HepG2 (cell line): ENCODE data around the gene SCAPER. TPM values are rescaled to one million over a fixed set of nuclear protein-coding genes. Genes with fewer than 3 reads are reported as not detected.

ENCODE experiments used
- ATAC-seq: fragments of 200-7000 bp; cut with Tn5 transposase; 3 replicates; pipeline ENCODE4 v1.9.1; 2020; ENCODE audit warnings: mild to moderate bottlenecking, moderate library complexity
- BruUV-seq: library from RNA; stranded (reverse); fragments of 400-500 nt; replicated peaks from 2 replicates; lab custom pipeline; 2021; lab: Mats Ljungman, UMichigan
- CTCF ChIA-PET: fragments of 300-600 bp; formaldehyde crosslinking; extraction: SDS; loops from one replicate; lab custom pipeline; 2021; ENCODE audit warnings: low total read pairs, inconsistent platforms, low intra/inter-chr PET ratio; lab: Yijun Ruan, JAX
- POLR2A ChIA-PET: fragments of 350-600 bp; sonication (Branson Sonifier 250); formaldehyde crosslinking; loops from one replicate; lab custom pipeline; 2020; ENCODE audit warnings: antibody characterized with exemption, inconsistent platforms; lab: Yijun Ruan, JAX
- DNase-seq: peaks from one replicate; pipeline ENCODE4 v3.0.0-alpha.2; 2015; ENCODE audit warnings: low spot score
- FAIRE-seq: peaks from 3 replicates; lab custom pipeline; 2011; peaks lifted over from hg19 to GRCh38; lab: Jason Lieb, UNC
- H2AFZ ChIP-seq: one replicate; pipeline ENCODE4 v1.6.1; 2011; ENCODE audit warnings: low read length, inconsistent platforms
- H3K27ac ChIP-seq: fragments of 300-600 bp; 3 replicates; pipeline ENCODE4 v1.8.0; 2011; ENCODE audit warnings: mixed run types, mild to moderate bottlenecking, mixed read lengths, low read length, inconsistent platforms; ENCODE audit not compliant: insufficient read depth; ENCODE audit errors: extremely low read length
- H3K27me3 ChIP-seq, 2 experiments: fragments of 200-600 bp in 1 of 2; 2 replicates in 1 of 2; 3 replicates in 1 of 2; pipeline versions ENCODE4 v1.6.0 to v1.8.0; 2011; ENCODE audit warnings: low read length in 2 of 2, mild to moderate bottlenecking in 2 of 2, moderate library complexity in 2 of 2, inconsistent platforms in 1 of 2; ENCODE audit not compliant: insufficient read depth in 2 of 2, control insufficient read depth in 1 of 2
- H3K36me3 ChIP-seq, 2 experiments: fragments of 200-600 bp in 1 of 2; replicated peaks in 1 of 2; 2 replicates in 1 of 2; 3 replicates in 1 of 2; pipeline versions ENCODE4 v1.5.1 to v1.8.0; 2011; ENCODE audit warnings: low read length in 2 of 2, inconsistent platforms in 1 of 2; ENCODE audit not compliant: insufficient read depth in 2 of 2, control insufficient read depth in 1 of 2
- H3K4me1 ChIP-seq: 2 replicates; pipeline ENCODE4 v1.5.1; 2012; ENCODE audit warnings: low read length, inconsistent platforms; ENCODE audit not compliant: insufficient read depth
- H3K4me2 ChIP-seq: 2 replicates; pipeline ENCODE4 v1.6.0; 2011; ENCODE audit warnings: low read depth, low read length, inconsistent platforms
- H3K4me3 ChIP-seq, 3 experiments: fragments of 200-600 bp in 1 of 3; sonication (generic), shearing (Covaris generic) in 1 of 3; replicated peaks in 1 of 3; 2 replicates each; pipeline ENCODE4 v1.5.1; 2011 to 2016; ENCODE audit warnings: low read length in 3 of 3, inconsistent platforms in 2 of 3, low read depth in 2 of 3, mild to moderate bottlenecking in 2 of 3, control low read depth in 1 of 3, mixed read lengths in 1 of 3; ENCODE audit not compliant: insufficient read depth in 1 of 3
- H3K79me2 ChIP-seq: one replicate; pipeline ENCODE4 v1.6.1; 2011; ENCODE audit warnings: low read length, inconsistent platforms; ENCODE audit not compliant: insufficient read depth
- H3K9ac ChIP-seq: 2 replicates; pipeline ENCODE4 v1.6.0; 2011; ENCODE audit warnings: mild to moderate bottlenecking, low read depth, low read length, inconsistent platforms; ENCODE audit not compliant: insufficient read depth
- H3K9me3 ChIP-seq: 2 replicates; pipeline ENCODE4 v1.5.1; 2012; ENCODE audit warnings: mild to moderate bottlenecking, low read length
- H4K20me1 ChIP-seq: 2 replicates; pipeline ENCODE4 v1.6.0; 2011; ENCODE audit warnings: inconsistent platforms, mild to moderate bottlenecking, low read length, moderate library complexity; ENCODE audit not compliant: insufficient read depth
- CC2D1A ChIP-seq: sonication (generic); formaldehyde crosslinking; IDR thresholded peaks from 2 replicates; pipeline ENCODE4 v1.8.1; 2023; ENCODE audit warnings: mild to moderate bottlenecking, missing genetic modification reagents
- ETV6 ChIP-seq: sonication (generic); formaldehyde crosslinking; conservative IDR thresholded peaks from 2 replicates; pipeline ENCODE4 v1.4.0; 2020; ENCODE audit warnings: missing genetic modification reagents
- MBD4 ChIP-seq: IDR thresholded peaks from 2 replicates; pipeline ENCODE4 v1.6.1; 2012; ENCODE audit warnings: low read length, inconsistent platforms, borderline replicate concordance
- MXI1 ChIP-seq: IDR thresholded peaks from 3 replicates; pipeline ENCODE4 v1.6.1; 2012; ENCODE audit warnings: low read depth, low read length, inconsistent platforms, borderline replicate concordance
- NRL ChIP-seq: sonication (generic); formaldehyde crosslinking; IDR thresholded peaks from 2 replicates; pipeline ENCODE4 v1.5.0; 2020; ENCODE audit warnings: missing genetic modification reagents, mild to moderate bottlenecking, moderate library complexity, borderline replicate concordance
- POGZ ChIP-seq: sonication (generic); formaldehyde crosslinking; IDR thresholded peaks from 2 replicates; pipeline ENCODE4 v1.4.0; 2020; ENCODE audit warnings: mild to moderate bottlenecking, missing genetic modification reagents
- PRMT3 ChIP-seq: sonication (generic); formaldehyde crosslinking; IDR thresholded peaks from 2 replicates; pipeline ENCODE4 v1.8.1; 2022; ENCODE audit warnings: low read depth, mild to moderate bottlenecking, moderate library complexity, missing genetic modification reagents, borderline replicate concordance
- SP1 ChIP-seq, 2 experiments: fragments of 450-650 bp in 1 of 2; sonication (generic) in 1 of 2; formaldehyde crosslinking in 1 of 2; IDR thresholded peaks; 2 replicates each; pipeline versions ENCODE4 v1.4.0 to v1.6.1; 2016 to 2020; ENCODE audit warnings: missing genetic modification reagents in 1 of 2
- TAF1 ChIP-seq: sonication (generic); formaldehyde crosslinking; IDR thresholded peaks from 2 replicates; pipeline ENCODE4 v1.4.0; 2020; ENCODE audit warnings: missing genetic modification reagents
- ZSCAN29 ChIP-seq: sonication (generic); formaldehyde crosslinking; conservative IDR thresholded peaks from 2 replicates; pipeline ENCODE4 v1.4.0; 2020; ENCODE audit warnings: mild to moderate bottlenecking, missing genetic modification reagents
- WGBS: methylation state at CpG from one replicate; pipeline ENCODE4 v1.1.6; 2017; ENCODE audit warnings: low lambda C conversion rate; 5-methylcytosine and 5-hydroxymethylcytosine counted together
- in situ Hi-C: cut with HindIII; loops from 2 replicates; pipeline ENCODE4 v1.10.0; 2017; ENCODE audit warnings: low pct_unique_long_range_greater_than_20kb; ENCODE audit not compliant: extremely low pct_ligation_motif_present
- intact Hi-C: fragments of 100-400 bp; cut with micrococcal nuclease; formaldehyde crosslinking; loops from one replicate; pipeline ENCODE4 v1.10.0; 2022; ENCODE audit not compliant: unreplicated experiment
- polyA plus RNA-seq, 8 experiments: library from polyadenylated mRNA; depleted of rRNA in 3 of 8; stranded (reverse) in 7 of 8; unstranded in 1 of 8; fragments of >200 nt; fragmentation: Illumina TruSeq in 4 of 8; extraction: Trizol in 4 of 8; gene quantifications; 2 replicates each; pipeline versions ENCODE4 v1.2.1 to v1.2.3, GENCODE V29; 2011 to 2016; ENCODE audit warnings: low read depth in 4 of 8, missing spikeins in 1 of 8, mixed read lengths in 1 of 8; ENCODE audit not compliant: insufficient read depth in 1 of 8
- total RNA-seq, 5 experiments: library from RNA; depleted of rRNA; stranded (reverse); fragments of >200 nt; fragmentation: Illumina TruSeq; extraction: Trizol; gene quantifications; 2 replicates each; pipeline ENCODE4 v1.2.3, GENCODE V29; 2016; ENCODE audit warnings: low read depth in 1 of 5
- TF ChIP-seq, protein P1 (sequence below): sonication (generic); formaldehyde crosslinking; IDR thresholded peaks from 2 replicates; pipeline ENCODE4 v1.4.0; 2020; ENCODE audit warnings: missing genetic modification reagents, borderline replicate concordance
- TF ChIP-seq, protein P2 (sequence below): sonication (generic); formaldehyde crosslinking; IDR thresholded peaks from 2 replicates; pipeline ENCODE4 v1.8.1; 2023; ENCODE audit warnings: mild to moderate bottlenecking, moderate library complexity, missing genetic modification reagents

The SCAPER gene
- total and polyA plus RNA-seq, 2 of the 13 experiments (the other 11 are each of a cell fraction or from before 2014, with no cell fraction given), result 4.3 to 10.5 TPM

DNA sequence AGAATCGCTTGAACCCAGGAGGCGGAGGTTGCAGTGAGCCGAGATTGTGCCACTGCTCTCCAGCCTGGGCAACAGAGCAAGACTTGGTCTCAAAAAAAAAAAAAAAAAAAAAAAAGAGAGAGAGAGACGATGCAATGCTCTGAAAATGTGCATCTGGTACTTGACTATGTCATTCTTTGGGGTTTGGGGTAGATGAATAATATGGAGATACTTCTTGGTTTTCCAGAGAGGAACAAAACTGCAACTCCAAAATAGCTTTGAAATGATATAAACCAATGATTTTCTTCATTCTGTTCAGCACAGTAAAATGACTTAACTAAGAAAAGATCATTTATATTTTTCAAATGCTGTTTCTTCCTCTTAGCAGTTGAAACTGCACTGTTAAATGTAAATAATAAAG is 409.7 kb downstream of the SCAPER start:
- ATAC-seq, result no peak
- Histone ChIP-seq H2AFZ (no peak overlapping the region), H3K9me3 (no peaks in the 10 kb centered on the region), H3K36me3 (no peaks in the 10 kb centered on the region), H3K79me2 (no peaks in the 10 kb centered on the region), H3K27me3 (no peaks in the 10 kb centered on the region; a peak in 1 of 5 replicates), H3K4me2 (no peak overlapping the region), H3K4me3 (no peak overlapping the region), H3K4me1 (no peaks in the 10 kb centered on the region), H4K20me1 (no peaks in the 10 kb centered on the region), H3K27ac (no peak overlapping the region), H3K9ac (no peak overlapping the region)
- ChIA-PET CTCF (no interaction called here), POLR2A (no interaction called here)
- WGBS, result 95% methylated on average over 4 of the region's 4 CpGs
- BruUV-seq, result no TSS peak
- no peak for FAIRE-seq
- TF ChIP-seq SP1 (IDR thresholded peaks at IDR 0.05), result no peak
- TF ChIP-seq SP1 (CRISPR knock-in tag; IDR thresholded peaks at IDR 0.05), result no peak
- TF ChIP-seq ETV6 (CRISPR knock-in tag), result no peak
- TF ChIP-seq NRL (CRISPR knock-in tag), result no peak
- no peak for TF ChIP-seq MBD4
- TF ChIP-seq, protein P1, sequence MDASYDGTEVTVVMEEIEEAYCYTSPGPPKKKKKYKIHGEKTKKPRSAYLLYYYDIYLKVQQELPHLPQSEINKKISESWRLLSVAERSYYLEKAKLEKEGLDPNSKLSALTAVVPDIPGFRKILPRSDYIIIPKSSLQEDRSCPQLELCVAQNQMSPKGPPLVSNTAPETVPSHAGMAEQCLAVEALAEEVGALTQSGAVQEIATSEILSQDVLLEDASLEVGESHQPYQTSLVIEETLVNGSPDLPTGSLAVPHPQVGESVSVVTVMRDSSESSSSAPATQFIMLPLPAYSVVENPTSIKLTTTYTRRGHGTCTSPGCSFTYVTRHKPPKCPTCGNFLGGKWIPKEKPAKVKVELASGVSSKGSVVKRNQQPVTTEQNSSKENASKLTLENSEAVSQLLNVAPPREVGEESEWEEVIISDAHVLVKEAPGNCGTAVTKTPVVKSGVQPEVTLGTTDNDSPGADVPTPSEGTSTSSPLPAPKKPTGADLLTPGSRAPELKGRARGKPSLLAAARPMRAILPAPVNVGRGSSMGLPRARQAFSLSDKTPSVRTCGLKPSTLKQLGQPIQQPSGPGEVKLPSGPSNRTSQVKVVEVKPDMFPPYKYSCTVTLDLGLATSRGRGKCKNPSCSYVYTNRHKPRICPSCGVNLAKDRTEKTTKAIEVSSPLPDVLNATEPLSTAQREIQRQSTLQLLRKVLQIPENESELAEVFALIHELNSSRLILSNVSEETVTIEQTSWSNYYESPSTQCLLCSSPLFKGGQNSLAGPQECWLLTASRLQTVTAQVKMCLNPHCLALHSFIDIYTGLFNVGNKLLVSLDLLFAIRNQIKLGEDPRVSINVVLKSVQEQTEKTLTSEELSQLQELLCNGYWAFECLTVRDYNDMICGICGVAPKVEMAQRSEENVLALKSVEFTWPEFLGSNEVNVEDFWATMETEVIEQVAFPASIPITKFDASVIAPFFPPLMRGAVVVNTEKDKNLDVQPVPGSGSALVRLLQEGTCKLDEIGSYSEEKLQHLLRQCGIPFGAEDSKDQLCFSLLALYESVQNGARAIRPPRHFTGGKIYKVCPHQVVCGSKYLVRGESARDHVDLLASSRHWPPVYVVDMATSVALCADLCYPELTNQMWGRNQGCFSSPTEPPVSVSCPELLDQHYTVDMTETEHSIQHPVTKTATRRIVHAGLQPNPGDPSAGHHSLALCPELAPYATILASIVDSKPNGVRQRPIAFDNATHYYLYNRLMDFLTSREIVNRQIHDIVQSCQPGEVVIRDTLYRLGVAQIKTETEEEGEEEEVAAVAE, result no peak
- no peak for TF ChIP-seq CC2D1A (CRISPR knock-in tag)
- no peak for TF ChIP-seq MXI1
- no peak for TF ChIP-seq TAF1
- TF ChIP-seq ZSCAN29, result no peak
- no peak for TF ChIP-seq POGZ
- TF ChIP-seq PRMT3 (CRISPR knock-in tag), result no peak
- TF ChIP-seq, protein P2, sequence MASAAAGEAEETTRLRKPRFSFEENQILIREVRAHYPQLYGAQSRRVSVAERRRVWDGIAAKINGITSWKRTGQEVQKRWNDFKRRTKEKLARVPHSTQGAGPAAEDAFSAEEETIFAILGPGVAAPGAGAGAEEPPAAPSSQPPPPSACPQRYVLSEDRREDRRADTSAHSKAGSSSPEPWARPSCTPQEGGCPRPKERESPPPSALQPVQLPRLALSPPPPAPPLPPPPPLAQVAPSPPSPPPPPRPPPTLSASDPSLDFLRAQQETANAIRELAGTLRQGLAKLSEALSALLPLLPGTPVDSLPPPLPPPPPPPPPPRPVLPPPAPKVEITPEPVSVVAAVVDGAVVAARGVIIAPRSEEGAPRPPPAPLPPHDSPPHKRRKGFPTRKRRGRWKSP (CRISPR knock-in tag), result no peak
- in situ Hi-C loops (no loop called here), intact Hi-C loops (no loop called here)
- no peak for DNase-seq
